Measurements from ENCODE around the gene ZFYVE28.

ZFYVE28 gene

GRCh38 chr4:2300431-2301224 lies 117.8 kb downstream of the ZFYVE28 start:
- no peak for DNase-seq

- no peak for DNase-seq
Measured at GRCh38 chr4:2299794-2300193, 118.7 kb downstream of the ZFYVE28 start.

DNA sequence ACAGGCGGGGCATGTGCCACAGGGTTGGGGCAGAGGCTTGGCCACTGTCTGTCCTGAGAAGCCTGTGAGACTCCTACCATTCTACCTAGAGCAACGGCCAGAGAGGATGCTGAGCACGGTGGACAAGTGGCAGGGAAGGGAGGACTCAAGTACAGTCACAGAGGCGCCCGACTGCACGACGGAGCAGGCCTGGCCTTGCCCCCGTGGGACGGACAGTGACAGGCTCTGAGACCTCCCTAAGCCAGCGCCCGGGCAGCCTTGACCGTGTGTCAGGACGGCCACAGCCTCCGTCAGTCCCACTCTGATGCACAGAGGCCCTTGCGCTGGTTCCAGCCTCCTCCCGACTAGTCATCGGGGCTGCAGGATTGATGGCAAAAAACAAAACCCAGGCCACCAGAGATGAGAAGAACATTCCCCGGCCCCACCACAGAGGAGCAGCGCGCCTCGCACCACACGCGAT lies 119.9 kb downstream of the ZFYVE28 start:
- DNase-seq = no peak

GRCh38 chr4:2297606-2298531 lies 120.6 kb downstream of the ZFYVE28 start:
- no peak for DNase-seq

DNA sequence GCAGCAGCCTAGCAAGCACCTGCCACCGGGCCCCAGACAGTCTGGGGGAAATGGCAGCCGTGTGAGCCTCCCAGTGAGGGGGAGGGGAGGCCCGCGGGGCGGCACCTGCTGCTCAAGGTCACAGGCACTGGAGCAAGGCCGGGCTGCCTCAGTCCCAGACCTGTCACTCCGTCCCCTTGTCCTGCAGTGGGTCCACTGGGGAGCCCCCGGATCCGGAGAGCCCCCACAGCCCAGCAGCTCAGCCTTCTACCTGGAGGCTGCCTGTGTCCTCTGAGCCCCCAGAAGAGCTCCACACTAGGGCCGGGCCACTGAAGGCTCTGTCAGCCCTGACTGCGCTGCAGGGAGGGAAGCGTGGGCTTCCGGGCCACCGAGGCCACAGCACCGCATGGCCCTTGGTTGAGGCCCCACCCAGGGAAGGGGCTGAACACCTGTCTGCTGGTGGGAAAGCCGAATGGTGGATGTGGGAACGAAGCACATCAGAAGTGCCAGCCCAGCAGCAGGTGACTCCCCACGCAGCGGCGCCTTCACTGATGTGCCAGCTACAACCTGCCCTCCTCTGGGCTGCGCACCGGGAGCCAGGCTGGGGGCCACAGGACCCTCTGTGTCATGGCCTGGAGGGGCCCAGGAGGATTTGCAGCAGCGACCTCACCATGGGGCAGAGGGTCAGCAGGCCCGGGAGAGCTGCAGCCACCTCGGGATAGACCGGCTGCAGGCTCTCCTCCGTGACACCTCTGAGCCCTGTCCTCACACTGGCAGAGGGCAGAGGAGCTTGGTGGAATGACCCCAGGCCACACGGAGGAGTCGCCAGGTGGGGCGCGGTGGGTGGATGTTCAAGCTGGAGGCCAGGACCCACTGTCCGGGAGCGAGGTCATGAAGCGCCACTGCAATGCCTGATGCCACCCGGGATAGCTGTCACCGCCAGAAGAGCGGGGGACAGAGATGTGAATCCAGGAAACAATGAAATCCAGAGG lies 121.5 kb downstream of the ZFYVE28 start:
- DNase-seq = no peak

DNA sequence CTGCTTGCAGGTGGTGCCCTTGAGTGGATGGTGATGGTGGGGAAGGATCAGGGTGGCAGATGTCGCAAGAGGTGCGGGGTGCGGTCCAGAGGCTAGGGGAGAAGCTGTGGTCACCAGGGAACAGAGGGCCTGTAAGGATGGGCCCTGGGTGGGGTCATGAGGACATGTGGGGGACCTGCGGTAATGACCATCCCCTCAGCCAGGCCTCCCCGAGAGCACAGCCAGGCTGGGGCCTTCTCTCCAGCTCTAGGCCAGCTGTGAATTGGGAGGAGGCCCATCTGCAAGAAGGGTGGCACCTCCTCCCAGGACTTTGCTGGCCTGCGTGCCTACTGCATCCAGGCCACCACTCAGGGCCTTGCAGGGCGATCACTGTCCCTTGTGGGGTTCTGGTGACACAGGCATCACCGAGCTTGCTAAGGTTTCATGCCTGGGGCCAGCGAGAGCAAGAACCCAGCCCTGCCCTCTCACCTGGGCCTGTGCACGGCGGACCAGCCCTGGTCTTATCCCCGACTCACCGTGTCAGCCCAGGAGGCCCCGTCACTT lies 122.5 kb downstream of the ZFYVE28 start:
- DNase-seq = no peak

DNA sequence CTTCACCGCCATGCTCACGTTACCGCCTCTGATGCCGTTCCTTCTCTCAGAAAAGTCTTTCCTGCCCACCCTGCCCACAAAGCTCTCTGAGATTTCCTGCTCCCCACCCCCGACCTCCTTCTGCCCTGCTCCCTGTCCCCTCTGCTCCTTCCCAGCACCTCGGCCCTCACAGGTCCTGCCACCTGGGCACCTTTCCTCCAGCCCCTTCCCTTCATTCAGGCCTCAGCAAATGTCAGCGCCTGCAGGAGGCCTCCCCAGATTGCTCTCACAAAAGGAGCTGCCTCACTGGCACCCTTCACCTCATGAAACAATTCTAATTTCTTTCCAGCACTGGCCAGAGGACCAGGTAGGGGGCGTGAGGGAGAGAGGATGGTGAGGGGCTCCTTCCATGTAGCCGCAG lies 122.9 kb downstream of the ZFYVE28 start:
- DNase-seq = no peak

GRCh38 chr4:2292646-2293108 lies 125.8 kb downstream of the ZFYVE28 start:
- no peak for DNase-seq

DNA sequence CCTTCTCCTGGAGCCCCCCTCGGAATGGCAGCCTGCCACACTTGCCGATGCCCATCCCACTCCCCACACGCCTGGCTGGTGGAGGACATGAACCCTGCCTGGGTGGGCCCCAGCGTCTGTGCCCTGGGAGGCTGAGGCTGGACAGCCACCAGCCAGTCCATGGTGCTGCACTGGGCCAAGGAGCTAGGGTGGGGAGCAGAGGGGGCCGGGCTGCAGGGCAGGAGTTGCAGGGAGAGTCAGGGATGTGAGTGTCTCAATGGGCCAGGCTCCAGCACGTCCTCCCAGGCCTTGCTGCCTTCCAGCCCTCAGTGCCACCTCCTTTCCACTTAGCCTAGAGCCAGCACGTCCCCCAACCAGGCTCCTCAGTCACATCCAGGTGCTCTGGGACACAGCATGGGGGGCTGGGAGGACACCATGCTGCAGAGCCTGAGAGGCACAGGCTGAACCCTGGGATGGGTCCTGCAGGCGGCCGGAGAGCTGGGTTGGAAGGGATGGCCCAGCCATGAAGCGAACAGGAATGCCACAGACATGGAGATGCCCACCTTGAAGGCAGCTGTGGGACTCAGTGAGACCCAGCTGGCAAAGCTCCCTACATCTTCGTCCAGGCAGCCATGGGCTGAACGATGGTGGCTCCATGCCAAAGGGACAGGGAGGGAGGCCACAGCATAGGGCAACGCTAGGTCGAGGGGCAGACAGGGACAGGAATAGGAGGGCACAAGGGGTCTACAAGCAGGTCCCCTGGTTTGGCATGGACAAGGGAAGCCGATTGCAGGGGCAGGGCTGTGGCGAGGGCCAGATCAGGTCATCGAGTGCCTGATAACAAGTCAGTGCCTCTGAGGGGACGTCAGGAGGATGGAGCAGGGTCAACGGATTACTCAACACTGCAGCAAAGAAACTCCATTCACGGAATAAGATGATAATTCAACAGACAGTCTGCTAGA lies 126.5 kb downstream of the ZFYVE28 start:
- no peak for DNase-seq

DNA sequence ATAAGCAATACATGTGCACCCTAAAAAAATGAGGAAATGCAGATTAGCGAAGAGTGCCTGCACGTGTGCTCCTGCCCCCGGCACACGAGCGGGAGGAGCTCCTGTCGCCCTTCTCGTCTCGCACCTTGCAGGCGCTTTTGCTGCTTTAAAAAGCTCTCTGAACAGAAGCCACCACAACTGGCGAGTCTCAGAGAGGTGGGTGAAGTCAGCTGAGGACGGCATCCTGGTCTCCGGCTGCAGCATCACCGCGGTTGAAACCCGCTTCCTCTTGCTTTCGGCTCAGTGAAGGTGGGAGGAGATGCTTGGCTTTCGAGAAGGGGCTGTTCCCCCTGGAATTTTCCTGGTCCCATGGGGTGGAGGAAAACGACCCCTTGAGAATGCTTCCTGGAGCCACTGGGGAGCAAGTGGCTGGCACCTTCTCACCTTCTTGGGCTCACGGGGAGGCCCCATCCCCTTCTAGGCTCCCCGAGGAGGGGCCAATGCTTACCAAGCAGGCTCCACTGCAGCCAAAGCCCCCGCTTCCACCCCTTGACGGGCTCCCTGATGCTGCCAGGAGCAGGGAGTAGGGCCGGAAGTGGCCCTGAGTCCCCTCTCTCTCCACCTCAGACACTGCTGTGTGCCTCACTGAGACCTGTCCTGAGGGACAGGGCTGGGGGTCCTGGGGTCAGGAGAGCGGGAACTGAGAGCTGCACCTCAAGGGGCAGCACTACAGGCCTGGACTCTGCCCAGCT lies 127.3 kb downstream of the ZFYVE28 start:
- peak; percentile 82 for DNase-seq

GRCh38 chr4:2290488-2290887 lies 128.0 kb downstream of the ZFYVE28 start:
- DNase-seq = no peak

- no peak for DNase-seq
Measured at GRCh38 chr4:2289955-2290333, 128.5 kb downstream of the ZFYVE28 start.

DNA sequence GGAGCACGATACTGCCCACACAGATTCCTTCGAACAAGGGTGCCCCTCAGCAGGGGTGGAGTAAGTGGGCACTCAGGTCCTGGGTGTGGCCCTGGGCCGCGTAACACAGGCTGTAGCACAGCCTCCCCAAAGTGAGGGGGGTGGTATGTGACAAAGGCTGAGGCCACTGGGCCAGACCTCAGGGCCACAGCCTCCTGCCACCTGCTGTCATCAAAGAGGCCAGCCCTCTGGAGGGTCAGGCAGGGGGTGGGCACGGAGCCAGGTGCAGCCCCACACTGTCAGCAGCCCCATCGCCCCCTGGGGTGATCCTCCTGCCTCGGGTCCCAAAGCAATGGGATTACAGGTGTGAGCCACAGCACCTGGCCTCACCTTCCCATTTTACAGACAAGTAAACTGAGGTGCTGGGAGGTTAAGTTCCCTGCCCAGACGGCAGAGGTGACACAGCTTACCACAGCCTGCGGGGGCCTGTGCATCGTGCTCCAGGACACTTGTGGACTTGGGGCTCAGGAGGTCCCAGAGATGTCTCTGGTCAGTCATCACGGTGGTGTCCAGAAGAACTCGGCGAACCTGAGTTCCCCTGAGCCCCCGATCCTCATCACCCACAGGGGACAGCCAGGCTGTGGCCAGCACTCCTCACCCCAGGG lies 129.0 kb downstream of the ZFYVE28 start:
- DNase-seq = no peak

- no peak for DNase-seq
Measured at GRCh38 chr4:2288051-2288541, 130.3 kb downstream of the ZFYVE28 start.

GRCh38 chr4:2287594-2287915 lies 130.9 kb downstream of the ZFYVE28 start:
- DNase-seq = no peak

DNA sequence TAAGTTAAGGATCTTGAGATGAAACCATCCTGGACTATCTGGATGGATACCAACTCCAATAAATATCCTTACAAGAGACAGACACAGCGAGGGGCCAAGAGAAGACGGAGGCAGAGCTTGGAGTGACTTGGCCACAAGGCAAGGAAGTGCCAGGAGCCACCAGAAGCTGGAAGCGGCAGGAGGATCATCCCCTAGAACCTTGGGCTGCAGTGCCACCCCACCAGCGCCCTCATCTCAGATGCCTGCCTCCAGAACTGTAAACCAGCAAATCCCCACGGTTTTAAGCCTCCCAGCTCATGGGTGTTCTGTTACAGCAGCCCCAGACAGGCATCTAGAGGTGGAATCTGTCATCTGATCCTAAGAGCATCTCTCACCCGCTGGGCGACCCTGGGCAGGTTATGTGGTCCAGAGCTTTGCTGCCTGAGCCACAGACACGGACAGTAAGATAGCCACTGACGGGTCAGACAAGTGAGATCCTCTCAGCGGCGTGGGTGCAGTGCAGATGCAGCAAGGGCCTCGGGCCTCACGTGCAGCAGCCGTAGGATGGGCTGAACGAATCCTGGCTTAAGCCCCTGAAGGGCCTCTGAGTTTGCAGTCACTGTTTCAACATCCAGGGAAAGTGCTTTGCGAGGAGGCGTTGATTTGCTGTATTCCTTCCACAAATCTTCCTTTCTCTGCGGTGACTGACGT lies 131.4 kb downstream of the ZFYVE28 start:
- DNase-seq = no peak

DNA sequence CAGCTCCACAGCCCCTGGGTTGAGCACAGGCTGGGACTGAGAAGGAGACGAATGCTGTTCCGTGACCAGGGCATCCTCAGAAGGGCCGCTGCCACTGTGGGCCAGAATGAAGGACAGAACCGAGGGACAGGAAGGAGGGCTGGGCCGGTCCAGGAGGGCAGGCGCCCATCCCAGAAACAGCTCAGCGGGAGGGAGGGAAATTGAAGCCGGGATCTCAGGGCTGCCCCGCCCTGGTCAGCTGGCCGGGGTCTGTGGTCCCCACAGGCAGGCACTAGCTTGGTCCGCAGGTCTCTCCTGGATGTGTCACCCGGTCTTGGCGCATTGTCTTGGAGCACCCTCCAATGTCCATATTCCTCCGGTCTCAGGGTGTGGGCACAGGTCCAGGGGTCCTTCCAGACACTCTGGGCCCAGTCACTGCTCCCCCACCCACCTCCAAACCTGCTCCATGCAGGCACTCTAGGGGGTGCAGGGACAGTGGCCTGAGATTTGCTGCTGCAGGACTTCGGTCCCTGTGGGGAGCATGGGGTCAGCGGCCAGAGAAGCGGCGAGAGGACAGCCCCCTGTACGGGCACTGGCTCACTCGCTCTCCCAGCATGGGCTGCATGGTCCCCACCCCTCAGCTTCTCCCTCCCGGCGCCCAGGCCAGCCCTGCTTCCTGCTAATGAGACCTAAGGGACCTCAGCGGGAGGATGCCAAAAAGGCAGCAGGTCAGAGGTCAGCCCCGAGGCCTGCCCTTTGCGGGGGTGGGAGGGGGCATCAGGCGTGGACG lies 132.6 kb downstream of the ZFYVE28 start:
- no peak for DNase-seq

DNA sequence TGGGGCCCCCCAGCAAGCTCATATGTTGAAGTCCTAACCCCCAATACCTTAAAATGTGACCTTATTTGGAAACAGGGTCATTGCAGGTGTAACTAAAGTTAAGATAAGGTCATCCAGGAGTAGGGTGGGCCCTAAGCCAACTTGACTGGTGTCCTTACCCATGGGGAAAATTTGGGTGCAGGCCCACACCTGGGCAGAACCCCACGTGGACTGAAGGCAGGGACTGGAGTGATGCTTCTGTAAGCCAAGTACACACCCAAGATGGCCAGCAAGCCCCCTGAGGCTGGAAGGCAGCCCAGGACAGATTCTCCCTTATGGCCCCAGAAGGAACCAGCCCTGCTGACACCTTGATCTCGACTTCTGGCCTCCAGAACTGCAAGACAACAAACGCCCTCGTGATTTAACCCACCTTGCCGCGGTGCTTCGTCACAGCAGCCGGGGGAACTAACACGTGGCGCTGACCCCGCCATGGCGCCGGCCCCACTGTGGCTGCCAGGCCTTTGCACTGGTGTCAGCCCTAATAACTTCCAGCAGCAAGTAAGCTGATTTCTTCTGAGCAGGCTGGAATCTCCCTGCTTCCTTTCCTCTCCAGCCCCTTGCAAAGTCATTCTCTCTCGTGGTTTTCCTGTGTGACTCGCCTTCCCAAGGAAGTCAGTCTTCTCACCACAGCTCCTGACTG lies 133.4 kb downstream of the ZFYVE28 start:
- no peak for DNase-seq
